ENCODE measurements around the gene C1orf21.

DNA sequence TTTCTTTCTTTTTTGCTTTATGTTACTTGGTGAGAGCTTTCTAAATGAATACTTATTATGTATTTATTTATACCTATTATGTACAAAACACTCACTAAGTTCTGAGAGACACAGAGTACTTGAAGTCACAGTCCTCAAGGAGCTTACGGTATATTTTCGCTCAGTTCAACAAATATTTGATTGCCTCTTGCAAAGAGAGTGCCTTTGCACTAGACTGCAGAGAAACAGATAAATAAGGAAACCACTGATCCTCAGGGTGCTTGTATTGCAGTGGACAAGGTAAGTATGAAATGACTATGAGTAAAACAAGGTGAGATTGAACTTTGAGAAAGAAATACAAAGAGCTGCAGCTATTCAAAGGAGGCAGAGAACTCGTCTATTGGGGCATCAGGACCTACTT lies 123.3 kb downstream of the C1orf21 start:
- TF ChIP-seq SIN3A (IDR thresholded peaks at IDR 0.05; ENCODE audit: borderline replicate concordance, insufficient read depth, low read depth, low read length) (no peak), CTCF (IDR thresholded peaks at IDR 0.05) (no peak), TCF7L2 (IDR thresholded peaks at IDR 0.05; ENCODE audit: low read depth, low read length) (no peak), POLR2AphosphoS5 (IDR thresholded peaks at IDR 0.05; ENCODE audit: low read depth, low read length) (no peak)

Measured in Panc1 (cell line).